Mucosa of rectum (tissue), 2 donors: Measurements from ENCODE around the gene RPL32.
"Not testable (repeated sequence)": the region's sequence is repeated elsewhere in the genome, so short reads cannot be mapped to it uniquely, and the experiment has no call there.

Experiments
- H3K27ac ChIP-seq, 2 donors: one replicate each; pipeline ENCODE4 v1.7.0; 2013; ENCODE audit warnings: inconsistent platforms in 2 of 2, low read depth in 2 of 2, low read length in 2 of 2
- H3K27me3 ChIP-seq, 2 donors: one replicate each; pipeline ENCODE4 v1.7.0; 2013; ENCODE audit warnings: low read length in 2 of 2; ENCODE audit not compliant: control insufficient read depth in 2 of 2, insufficient read depth in 2 of 2
- H3K36me3 ChIP-seq, 2 donors: one replicate each; pipeline ENCODE4 v1.7.0; 2013; ENCODE audit warnings: low read length in 2 of 2; ENCODE audit not compliant: control insufficient read depth in 2 of 2, insufficient read depth in 2 of 2
- H3K4me1 ChIP-seq, 2 donors: one replicate each; pipeline ENCODE4 v1.7.0; 2013; ENCODE audit warnings: low read length in 2 of 2, mild to moderate bottlenecking in 1 of 2; ENCODE audit not compliant: control insufficient read depth in 2 of 2, insufficient read depth in 2 of 2
- H3K4me3 ChIP-seq, 2 donors: one replicate each; pipeline ENCODE4 v1.7.0; 2013; ENCODE audit warnings: low read length in 2 of 2
- H3K9ac ChIP-seq, 2 donors: one replicate each; pipeline ENCODE4 v1.7.0; 2013; ENCODE audit warnings: low read length in 2 of 2, low read depth in 1 of 2, mild to moderate bottlenecking in 1 of 2
- H3K9me3 ChIP-seq, 2 donors: one replicate each; pipeline ENCODE4 v1.7.0; 2013; ENCODE audit warnings: low read length in 2 of 2; ENCODE audit not compliant: control insufficient read depth in 2 of 2
- donor health status: healthy.
- donor health status: Normal muscosa, but diverticular disease.

RPL32 gene

DNA sequence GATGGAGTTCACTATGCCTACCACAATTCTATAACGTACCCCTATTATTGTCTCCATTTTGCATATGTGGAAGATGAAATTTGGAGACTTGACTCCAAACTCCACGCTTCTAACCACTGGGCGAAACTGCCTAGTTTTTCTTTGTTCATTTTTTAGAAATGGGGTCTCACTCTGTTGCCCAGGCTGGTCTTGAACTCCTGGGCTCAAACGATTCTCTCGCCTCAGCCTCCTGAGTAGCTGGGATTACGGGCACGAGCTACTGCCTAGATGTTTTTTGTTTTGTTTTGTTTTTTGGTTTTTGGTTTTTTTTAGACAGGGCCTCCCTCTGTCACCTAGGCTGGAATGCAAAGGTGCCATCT lies 584 bp upstream of the RPL32 start:
- Histone ChIP-seq H3K9ac (peak overlapping the region in 1 of 2 donors; percentile 42), H3K4me1 (peaks cover 15 to 19% of the 10 kb centered on the region in 2 donors), H3K27ac (peak overlapping the region in 1 of 2 donors; percentile 86), H3K4me3 (peak overlapping the region; percentile 97 to 98), H3K9me3 (no peaks in the 10 kb centered on the region), H3K27me3 (no peaks in the 10 kb centered on the region), H3K36me3 (peaks cover 28% of the 10 kb centered on the region in 2 donors)

DNA sequence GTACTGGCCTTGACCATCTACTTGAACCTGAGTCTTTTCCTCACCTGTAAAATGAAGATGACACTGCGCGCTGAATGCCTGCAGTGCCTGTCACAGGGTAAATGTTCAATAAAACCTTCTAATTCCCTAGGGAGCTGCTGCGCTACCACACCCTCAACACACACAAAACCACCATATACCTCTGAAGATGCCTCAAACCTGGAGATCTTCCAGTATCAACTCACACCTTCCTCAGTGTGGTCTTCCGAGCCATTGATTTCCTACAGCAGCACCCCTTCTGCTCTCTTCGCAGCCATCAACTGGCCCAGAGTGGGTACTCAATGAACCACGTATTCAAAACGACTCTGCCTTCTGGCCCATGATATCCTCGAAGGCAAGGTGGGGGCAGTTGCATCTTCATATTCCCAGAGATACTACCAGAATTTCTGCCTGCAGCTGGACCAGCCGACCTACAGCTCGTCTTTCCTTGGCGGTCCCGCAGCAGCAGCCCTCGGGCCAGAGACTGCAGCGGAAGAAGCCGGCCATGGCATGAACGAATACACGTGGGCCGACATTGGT lies 695 bp downstream of the RPL32 start:
- H3K4me3 ChIP-seq, result peak overlapping the region; percentile 97 to 98
- peak overlapping the region; percentile 86 for H3K27ac ChIP-seq
- H3K27me3 ChIP-seq, result no peaks in the 10 kb centered on the region
- no peaks in the 10 kb centered on the region for H3K9me3 ChIP-seq
- peak overlapping the region; percentile 82 to 97 for H3K9ac ChIP-seq
- H3K4me1 ChIP-seq, result peaks cover 15 to 19% of the 10 kb centered on the region in 2 donors
- H3K36me3 ChIP-seq, result peaks cover 41% of the 10 kb centered on the region in 2 donors

GRCh38 chr3:12840148-12840547 lies 1.2 kb downstream of the RPL32 start:
- H3K4me1 ChIP-seq, result peaks cover 15 to 19% of the 10 kb centered on the region in 2 donors
- peak overlapping the region; percentile 82 to 97 for H3K9ac ChIP-seq
- peaks cover 46% of the 10 kb centered on the region in 2 donors for H3K36me3 ChIP-seq
- not testable (repeated sequence) for H3K9me3 ChIP-seq, H3K27ac ChIP-seq, H3K27me3 ChIP-seq
- H3K4me3 ChIP-seq, result peak overlapping the region; percentile 97 to 98

DNA sequence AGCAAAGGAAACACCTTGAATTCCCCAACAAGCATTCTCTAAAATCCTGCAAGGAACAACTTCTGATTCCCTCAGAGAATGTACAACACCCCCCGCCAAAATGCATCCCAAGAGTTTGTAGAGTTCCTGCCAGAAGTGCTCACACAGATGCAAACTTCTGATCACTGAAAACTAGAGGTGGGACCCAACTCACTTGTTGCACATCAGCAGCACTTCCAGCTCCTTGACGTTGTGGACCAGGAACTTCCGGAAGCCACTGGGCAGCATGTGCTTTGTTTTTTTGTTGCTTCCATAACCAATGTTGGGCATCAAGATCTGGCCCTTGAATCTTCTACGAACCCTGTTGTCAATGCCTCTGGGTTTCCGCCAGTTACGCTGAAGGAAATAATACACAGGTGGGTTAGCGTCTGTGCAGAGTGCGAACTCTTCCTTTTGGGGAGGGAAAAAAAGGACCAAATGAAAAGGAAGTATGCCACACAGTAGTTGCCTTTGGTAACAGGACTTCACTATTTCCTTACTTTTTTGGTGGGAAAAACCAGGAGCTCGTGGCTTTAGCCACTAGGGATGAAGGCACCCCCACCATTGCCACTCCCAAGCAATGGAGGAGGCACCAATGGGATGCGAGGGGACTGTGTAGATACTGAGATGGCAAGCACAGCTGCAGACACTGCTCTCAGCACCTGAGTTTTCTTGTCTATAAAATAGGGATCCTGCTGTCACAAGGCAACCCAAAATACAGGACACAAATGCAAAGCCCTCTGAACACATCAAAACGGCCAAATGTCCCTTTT lies 2.0 kb downstream of the RPL32 start:
- Histone ChIP-seq H3K36me3 (peaks cover 53 to 54% of the 10 kb centered on the region in 2 donors), H3K27ac (no peak overlapping the region), H3K9me3 (no peaks in the 10 kb centered on the region), H3K9ac (no peak overlapping the region), H3K27me3 (no peaks in the 10 kb centered on the region), H3K4me3 (peak overlapping the region in 1 of 2 donors; percentile 98), H3K4me1 (peaks cover 15 to 19% of the 10 kb centered on the region in 2 donors)

- Histone ChIP-seq H3K27me3 (no peaks in the 10 kb centered on the region), H3K4me3 (no peak overlapping the region), H3K27ac (no peak overlapping the region), H3K4me1 (peaks cover 15 to 19% of the 10 kb centered on the region in 2 donors), H3K9me3 (no peaks in the 10 kb centered on the region), H3K9ac (peak overlapping the region in 1 of 2 donors; percentile 5), H3K36me3 (peaks cover 60 to 64% of the 10 kb centered on the region in 2 donors)
Observed at GRCh38 chr3:12838179-12838965, 3.0 kb downstream of the RPL32 start.

GRCh38 chr3:12837295-12837986 lies 3.9 kb downstream of the RPL32 start:
- peaks cover 69 to 73% of the 10 kb centered on the region in 2 donors for H3K36me3 ChIP-seq
- H3K4me1 ChIP-seq, result peaks cover 15 to 19% of the 10 kb centered on the region in 2 donors

DNA sequence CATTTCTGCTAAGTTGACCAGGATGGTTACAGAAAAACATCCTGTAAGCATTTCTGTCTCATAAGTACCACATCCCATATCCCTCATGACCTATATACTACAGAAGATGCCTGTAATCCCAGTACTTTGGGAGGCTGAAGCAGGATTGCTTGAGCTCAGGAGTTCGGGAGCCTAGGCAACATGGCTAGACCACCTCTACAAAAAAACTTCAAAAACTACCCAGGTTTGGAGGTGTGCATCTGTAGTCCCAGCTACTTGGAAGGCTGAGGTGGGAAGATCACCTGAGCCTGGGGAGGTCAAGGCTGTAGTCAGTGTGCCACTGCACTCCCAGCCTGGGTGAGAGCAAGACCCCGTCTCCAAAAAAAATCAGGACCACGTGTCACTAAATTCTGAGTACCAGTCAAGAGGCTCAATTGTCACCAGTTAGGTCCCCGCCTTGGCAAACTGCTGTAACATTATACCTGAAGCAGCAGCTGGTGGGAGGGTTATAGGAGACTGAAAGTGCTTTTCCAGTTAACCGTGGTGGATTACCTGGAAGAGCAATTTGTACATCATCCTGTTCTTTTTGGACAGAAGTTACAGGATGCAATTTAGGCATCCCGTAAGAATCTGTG lies 6.2 kb downstream of the RPL32 start:
- no peak overlapping the region for H3K4me3 ChIP-seq
- H3K27me3 ChIP-seq, result no peaks in the 10 kb centered on the region
- H3K27ac ChIP-seq, result no peak overlapping the region
- H3K36me3 ChIP-seq, result peaks cover 71 to 83% of the 10 kb centered on the region in 2 donors
- H3K9me3 ChIP-seq, result no peaks in the 10 kb centered on the region
- H3K4me1 ChIP-seq, result peaks cover 9 to 13% of the 10 kb centered on the region in 2 donors
- H3K9ac ChIP-seq, result no peak overlapping the region

More at GRCh38 chr3:12837295-12837986, 3.9 kb downstream of the RPL32 start:
- Histone ChIP-seq H3K4me3 (no peak overlapping the region), H3K9ac (no peak overlapping the region), H3K27me3 (no peaks in the 10 kb centered on the region), H3K27ac (no peak overlapping the region), H3K9me3 (no peaks in the 10 kb centered on the region)

- Histone ChIP-seq H3K9me3 (no peaks in the 10 kb centered on the region), H3K36me3 (peaks cover 59 to 70% of the 10 kb centered on the region in 2 donors), H3K9ac (no peak overlapping the region), H3K27ac (no peak overlapping the region), H3K4me1 (peaks cover 0 to 3% of the 10 kb centered on the region in 2 donors), H3K4me3 (no peak overlapping the region), H3K27me3 (no peaks in the 10 kb centered on the region)
Observed at GRCh38 chr3:12833222-12834161, 7.9 kb downstream of the RPL32 start.
